Heart left ventricle (tissue), 16 donors: ENCODE measurements around the gene HACE1. TPM values are rescaled to one million over a fixed set of nuclear protein-coding genes. Genes with fewer than 3 reads are reported as not detected.
"Not testable (repeated sequence)": the region's sequence is repeated elsewhere in the genome, so short reads cannot be mapped to it uniquely, and the experiment has no call there.

Experiments
- ATAC-seq, 4 donors: fragments of 200-7000 bp; cut with Tn5 transposase; one replicate each; pipeline ENCODE4 v1.9.1; 2020 to 2022; ENCODE audit warnings: moderate library complexity in 4 of 4, mild to moderate bottlenecking in 3 of 4, moderate number of reproducible peaks in 1 of 4
- DNase-seq, 5 donors: peaks; one replicate each; pipeline ENCODE4 v3.0.0-alpha.2; 2020
- H3K27ac ChIP-seq, 12 donors: fragments of 200-600 bp; sonication (generic) in 4 of 12; one replicate each; pipeline versions ENCODE4 v1.5.0 to v1.8.0; 2016 to 2022; ENCODE audit warnings: mild to moderate bottlenecking in 2 of 12
- H3K27me3 ChIP-seq, 9 donors: fragments of 200-600 bp; sonication (generic) in 2 of 9; one replicate each; pipeline versions ENCODE4 v1.5.1 to v1.8.0; 2016 to 2022; ENCODE audit warnings: mild to moderate bottlenecking in 3 of 9
- H3K36me3 ChIP-seq, 9 donors: fragments of 200-600 bp; sonication (generic) in 2 of 9; one replicate each; pipeline versions ENCODE4 v1.5.0 to v1.8.0; 2018 to 2022; ENCODE audit warnings: mild to moderate bottlenecking in 2 of 9
- H3K4me1 ChIP-seq, 12 donors: fragments of 200-600 bp; sonication (generic) in 4 of 12; one replicate each; pipeline versions ENCODE4 v1.5.0 to v1.8.0; 2016 to 2022; ENCODE audit warnings: mild to moderate bottlenecking in 3 of 12
- H3K4me3 ChIP-seq, 12 donors: fragments of 200-600 bp; sonication (generic) in 4 of 12; one replicate each; pipeline versions ENCODE4 v1.5.0 to v1.8.0; 2017 to 2022; ENCODE audit warnings: mild to moderate bottlenecking in 9 of 12, moderate library complexity in 4 of 12
- H3K9me3 ChIP-seq, 12 donors: fragments of 200-600 bp; sonication (generic) in 4 of 12; one replicate each; pipeline versions ENCODE4 v1.5.0 to v1.8.0; 2016 to 2022; ENCODE audit warnings: mild to moderate bottlenecking in 1 of 12
- CTCF ChIP-seq, 12 donors: fragments of 200-600 bp; sonication (generic) in 4 of 12; IDR thresholded peaks; one replicate each; pipeline versions ENCODE4 v1.5.0 to v1.8.0; 2018 to 2022; ENCODE audit warnings: antibody characterized with exemption in 12 of 12, mild to moderate bottlenecking in 5 of 12
- POLR2A ChIP-seq, 2 donors: fragments of 450-650 bp; IDR thresholded peaks; one replicate each; pipeline ENCODE4 v1.6.1; 2017; ENCODE audit warnings: antibody characterized with exemption in 2 of 2, mild to moderate bottlenecking in 2 of 2, moderate library complexity in 2 of 2
- WGBS, 4 donors: extraction: QIAGEN DNeasy Blood & Tissue Kit in 2 of 4; methylation state at CpG; one replicate each; pipeline versions ENCODE4 v1.1.5 to v1.1.7; 2013 to 2018; 5-methylcytosine and 5-hydroxymethylcytosine counted together
- intact Hi-C, 10 donors: fragments of 100-400 bp; cut with DNase I; formaldehyde crosslinking; loops; one replicate each; pipeline versions ENCODE4 v1.11.1 to v1.14.2; 2022
- polyA plus RNA-seq, 2 donors: library from polyadenylated mRNA; stranded (reverse); fragments of 200-250 nt; gene quantifications; one replicate each; pipeline ENCODE4 v1.2.3, GENCODE V29; 2013
- total RNA-seq, 9 donors: library from RNA; depleted of rRNA in 2 of 9; stranded (reverse); fragments of >200 nt in 2 of 9; fragmentation: NEBNext Ultra II Directional in 3 of 9; extraction: Animal tissue kit (Norgen Biotek cat#: 25700) in 3 of 9; gene quantifications; one replicate each; pipeline versions ENCODE4 v1.1.0 to v1.2.4, GENCODE V29; 2016 to 2023
- donor health status: ischemic (EF 13 %, LVEDD 7.1; RV severe dilation, severe dysfunction).
- donor health status: healthy with polysubstance abuse.
- donor health status: DM: no; HTN: yes; CAD: no.
- donor health status: DM: no; HTN: no; CAD: no.
- donor health status: ischemic (EF 25% LVEDD 6.9; RV normal size, moderate dysfunction).
- donor health status: ischemic (EF 25% LVEDD 5.7; RV mildly dilated, moderate dysfunction).
- donor health status: healthy.
- donor health status: DM: yes; HTN: yes; CAD: no.
- donor health status: ischemic (EF 35%, LVEDD 5.7; RV mildly dilated, moderate dysfunction).
- donor health status: nonischemic (EF 11% LVEDD 7.7; RV severe dilation, severe dysfunction).
- donor health status: DM: yes; HTN: yes; CAD: no.
- donor health status: PGD.
- donor health status: ischemic (EF 29% LVEDD 5.4; RV normal size, mild dysfunction).
- donor health status: nonischemic (EF 23%, LVEDD 6.1; RV moderate dilation, normal function).

HACE1 gene
- total and polyA plus RNA-seq, 11 donors = 2.9 to 8.6 (median 6.9) TPM

DNA sequence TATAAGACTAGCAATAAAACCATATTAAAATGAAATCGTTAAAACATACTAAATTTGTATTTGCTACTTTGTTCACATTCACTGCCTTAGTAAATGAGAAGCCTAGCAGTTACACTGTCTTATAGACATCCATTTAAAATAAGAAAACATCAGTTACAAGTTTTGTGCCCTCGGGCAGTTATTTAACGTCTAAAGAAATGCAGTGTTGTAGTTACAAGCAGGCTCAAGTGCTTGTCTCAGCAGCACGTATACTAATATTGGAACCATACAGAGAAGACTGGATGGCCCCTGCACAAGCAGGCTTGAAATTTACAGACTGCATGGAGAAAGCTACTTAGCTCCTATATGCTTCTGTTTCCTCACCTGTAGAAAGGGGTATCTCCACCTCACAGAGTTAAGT is 93.1 kb downstream of the HACE1 start:
- intact Hi-C loops = loop anchor here in 4 of 10 donors (5.0 to 10.0 kb wide), 3 partner anchors 62 to 129 kb away; no protein-coding TSS in a partner anchor
- Histone ChIP-seq H3K4me1 (no peaks in the 10 kb centered on the region), H3K9me3 (peaks cover 0 to 8% (median 0%) of the 10 kb centered on the region in 12 donors), H3K36me3 (peaks cover 0 to 36% (median 16%) of the 10 kb centered on the region in 9 donors), H3K27me3 (no peaks in the 10 kb centered on the region), H3K27ac (no peak overlapping the region), H3K4me3 (no peak overlapping the region)
- TF ChIP-seq POLR2A (IDR thresholded peaks at IDR 0.05) = no peak
- TF ChIP-seq CTCF (IDR thresholded peaks at IDR 0.05) = no peak
- 96 to 98% (median 97%) methylated on average over 4 of the region's 4 CpGs for WGBS, 4 donors
- ATAC-seq = no peak
- DNase-seq = no peak

DNA sequence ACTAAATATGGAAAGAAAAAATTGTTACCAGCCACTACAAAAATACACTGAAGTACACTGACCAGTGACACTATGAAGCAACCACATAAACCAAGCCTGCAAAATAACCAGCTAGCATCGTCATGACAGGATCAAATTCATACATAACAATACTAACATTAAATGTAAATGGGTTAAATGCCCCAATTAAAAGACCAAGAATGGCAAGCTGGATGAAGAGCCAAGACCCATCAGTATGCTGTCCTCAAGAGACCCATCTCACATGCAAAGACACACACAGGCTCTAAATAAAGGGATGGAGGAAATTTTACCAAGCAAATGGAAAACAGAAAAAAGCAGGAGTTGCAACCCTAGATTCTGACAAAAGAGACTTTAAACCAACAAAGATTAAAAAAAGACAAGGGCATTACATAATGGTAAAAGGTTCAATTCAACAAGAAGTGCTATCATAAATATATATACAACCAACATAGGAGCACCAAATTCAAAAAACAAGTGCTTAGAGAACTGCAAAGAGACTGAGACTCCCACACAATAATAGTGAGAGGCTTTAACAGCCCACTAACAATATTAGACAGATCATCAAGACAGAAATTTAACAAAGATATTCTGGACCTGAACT is 104.8 kb downstream of the HACE1 start:
- no peak for DNase-seq
- ATAC-seq = no peak
- no peak for TF ChIP-seq CTCF (IDR thresholded peaks at IDR 0.05)
- TF ChIP-seq POLR2A (IDR thresholded peaks at IDR 0.05) = no peak
- Histone ChIP-seq H3K27ac (no peak overlapping the region), H3K9me3 (peaks cover 0 to 45% (median 16%) of the 10 kb centered on the region in 12 donors), H3K4me3 (no peak overlapping the region), H3K27me3 (no peaks in the 10 kb centered on the region), H3K4me1 (no peaks in the 10 kb centered on the region), H3K36me3 (peaks cover 0 to 21% (median 5%) of the 10 kb centered on the region in 9 donors)
- WGBS, 4 donors = 94 to 100% (median 99%) methylated on average over 1 of the region's 1 CpG
- intact Hi-C loops = no loop called here

DNA sequence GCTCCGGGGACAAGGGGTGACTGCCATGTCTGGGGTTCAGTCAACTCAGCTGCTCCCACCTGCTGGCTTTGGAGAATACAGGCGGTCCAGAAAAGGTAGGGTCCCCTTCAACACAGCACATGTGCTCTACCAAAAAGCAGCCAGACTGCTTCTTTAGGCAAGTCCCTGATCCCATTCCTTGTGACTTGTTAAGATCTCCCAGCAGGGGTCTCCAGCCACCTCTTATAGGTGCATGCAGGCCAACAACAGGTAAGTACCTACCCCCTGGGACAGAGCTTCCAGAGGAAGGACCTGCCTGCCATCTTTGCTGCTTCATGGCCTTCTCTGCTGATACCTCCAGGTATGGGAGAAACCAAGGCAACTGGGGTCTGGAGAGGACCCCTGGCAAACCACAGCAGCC is 106.5 kb downstream of the HACE1 start:
- H3K4me1 ChIP-seq = no peaks in the 10 kb centered on the region
- intact Hi-C loops = no loop called here
- H3K4me3 ChIP-seq = no peak overlapping the region
- H3K9me3 ChIP-seq = peaks cover 0 to 35% (median 16%) of the 10 kb centered on the region in 12 donors
- no peak overlapping the region for H3K27ac ChIP-seq
- WGBS, 4 donors = 83 to 100% (median 97%) methylated on average over 2 of the region's 2 CpGs
- H3K27me3 ChIP-seq = no peaks in the 10 kb centered on the region
- DNase-seq (no peak), ATAC-seq (no peak)
- no peak for TF ChIP-seq CTCF (IDR thresholded peaks at IDR 0.05)
- peaks cover 0 to 21% (median 5%) of the 10 kb centered on the region in 9 donors for H3K36me3 ChIP-seq

DNA sequence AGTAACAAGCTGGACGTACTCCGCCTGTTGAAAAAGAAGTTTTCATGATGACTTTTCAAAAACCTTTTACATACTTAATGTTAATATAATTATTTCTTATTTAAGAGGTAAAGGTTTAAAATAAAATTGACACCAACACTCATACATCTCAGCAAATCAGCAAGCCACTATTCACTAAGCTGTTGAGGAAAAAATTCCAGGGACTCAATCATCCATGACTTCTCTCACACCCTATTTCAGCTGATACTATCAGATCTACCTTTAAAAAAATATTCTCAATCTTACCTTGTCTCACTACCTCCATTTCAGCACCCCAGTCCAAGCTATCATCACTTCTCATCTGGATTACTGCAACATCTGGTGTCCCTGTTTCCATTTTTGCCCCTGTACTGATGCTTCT is 109.3 kb downstream of the HACE1 start:
- Histone ChIP-seq H3K9me3 (peaks cover 0 to 18% (median 11%) of the 10 kb centered on the region in 12 donors), H3K36me3 (peaks cover 0 to 24% (median 4%) of the 10 kb centered on the region in 9 donors), H3K4me1 (no peaks in the 10 kb centered on the region), H3K27ac (no peak overlapping the region), H3K27me3 (no peaks in the 10 kb centered on the region), H3K4me3 (no peak overlapping the region)
- intact Hi-C loops = no loop called here
- no peak for ATAC-seq
- DNase-seq = no peak
- TF ChIP-seq POLR2A (IDR thresholded peaks at IDR 0.05) = no peak
- TF ChIP-seq CTCF (IDR thresholded peaks at IDR 0.05) = no peak
- WGBS, 4 donors = 96 to 99% (median 97%) methylated on average over 2 of the region's 2 CpGs

DNA sequence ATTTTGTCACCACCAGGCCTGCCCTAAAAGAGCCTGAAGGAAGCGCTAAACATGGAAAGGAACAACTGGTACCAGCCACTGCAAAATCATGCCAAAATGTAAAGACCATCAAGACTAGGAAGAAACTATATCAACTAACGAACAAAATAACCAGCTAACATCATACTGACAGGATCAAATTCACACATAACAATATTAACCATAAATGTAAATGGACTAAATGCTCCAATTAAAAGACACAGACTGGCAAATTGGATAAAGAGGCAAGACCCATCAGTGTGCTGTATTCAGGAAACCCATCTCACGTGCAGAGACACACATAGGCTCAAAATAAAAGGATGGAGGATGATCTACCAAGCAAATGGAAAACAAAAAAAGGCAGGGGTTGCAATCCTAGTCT is 120.6 kb downstream of the HACE1 start:
- H3K9me3 ChIP-seq, DNase-seq, intact Hi-C loops, ATAC-seq, H3K4me1 ChIP-seq, H3K27me3 ChIP-seq, H3K36me3 ChIP-seq, H3K27ac ChIP-seq, H3K4me3 ChIP-seq: not testable (repeated sequence)
- WGBS, 4 donors = 96 to 100% (median 97%) methylated on average over 2 to 3 of the region's 3 CpGs

DNA sequence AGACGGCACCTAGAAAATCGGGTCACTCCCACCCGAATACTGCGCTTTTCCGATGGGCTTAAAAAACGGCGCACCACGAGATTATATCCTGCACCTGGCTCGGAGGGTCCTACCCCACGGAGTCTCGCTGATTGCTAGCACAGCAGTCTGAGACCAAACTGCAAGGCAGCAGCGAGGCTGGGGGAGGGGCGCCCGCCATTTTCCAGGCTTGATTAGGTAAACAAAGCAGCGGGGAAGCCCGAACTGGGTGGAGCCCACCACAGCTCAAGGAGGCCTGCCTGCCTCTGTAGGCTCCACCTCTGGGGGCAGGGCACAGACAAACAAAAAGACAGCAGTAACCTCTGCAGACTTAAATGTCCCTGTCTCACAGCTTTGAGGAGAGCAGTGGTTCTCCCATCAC is 122.2 kb downstream of the HACE1 start:
- H3K36me3 ChIP-seq, intact Hi-C loops, ATAC-seq, H3K27ac ChIP-seq, H3K4me3 ChIP-seq, H3K27me3 ChIP-seq, H3K9me3 ChIP-seq, H3K4me1 ChIP-seq: not testable (repeated sequence)
- peak in 1 of 5 donors; percentile 21 for DNase-seq
- WGBS, 4 donors = 82 to 97% (median 92%) methylated on average over 5 to 16 of the region's 16 CpGs
